ENCODE measurements around the gene LCNL1.
"Not testable (repeated sequence)": the region's sequence is repeated elsewhere in the genome, so short reads cannot be mapped to it uniquely, and the experiment has no call there.

LCNL1 gene

GRCh38 chr9:137025517-137025966 is 42.7 kb downstream of the LCNL1 start:
- DNase-seq (ENCODE audit: low read depth in 2 of 2), result no peak

- DNase-seq (ENCODE audit: low read depth in 2 of 2), result no peak
Measured at GRCh38 chr9:137026384-137026783, 43.6 kb downstream of the LCNL1 start.

- no peak for DNase-seq (ENCODE audit: low read depth in 2 of 2)
Measured at GRCh38 chr9:137026828-137027227, 44.0 kb downstream of the LCNL1 start.

GRCh38 chr9:137027369-137028262 is 44.8 kb downstream of the LCNL1 start, which contains the start of gene ABCA2:
Gene ABCA2, minus strand, starts transcription at chr9:137028237. Its CDS starts 97 bp downstream, at chr9:137028140.
- no peak for DNase-seq (ENCODE audit: low read depth in 2 of 2)

GRCh38 chr9:137028263-137029057 is 45.7 kb downstream of the LCNL1 start:
- DNase-seq (ENCODE audit: low read depth in 2 of 2), result peak; percentile 32 to 53

GRCh38 chr9:137029058-137029936 is 46.5 kb downstream of the LCNL1 start:
- DNase-seq (ENCODE audit: low read depth in 2 of 2), result peak; percentile 51 to 76

- no peak for DNase-seq (ENCODE audit: low read depth in 2 of 2)
Measured at GRCh38 chr9:137030006-137030405, 47.2 kb downstream of the LCNL1 start.

GRCh38 chr9:137030538-137031527 is 48.0 kb downstream of the LCNL1 start:
- DNase-seq (ENCODE audit: low read depth in 2 of 2), result peak in 1 of 2 experiments; percentile 33

- DNase-seq (ENCODE audit: low read depth in 2 of 2), result peak in 1 of 2 experiments; percentile 25
Measured at GRCh38 chr9:137031904-137032640, 49.3 kb downstream of the LCNL1 start, which contains the start of gene FUT7. Gene FUT7, minus strand, starts transcription at chr9:137032088. Its CDS starts 97 bp downstream, at chr9:137031991.

GRCh38 chr9:137032858-137033257 is 50.1 kb downstream of the LCNL1 start:
- no peak for DNase-seq (ENCODE audit: low read depth in 2 of 2)

GRCh38 chr9:137033481-137033880 is 50.7 kb downstream of the LCNL1 start:
- not testable (repeated sequence) for DNase-seq (ENCODE audit: low read depth in 2 of 2)

- DNase-seq (ENCODE audit: low read depth in 2 of 2), result no peak
Measured at GRCh38 chr9:137034039-137034708, 51.4 kb downstream of the LCNL1 start.

GRCh38 chr9:137034709-137035506 is 52.1 kb downstream of the LCNL1 start:
- DNase-seq (ENCODE audit: low read depth in 2 of 2), result peak; percentile 66 to 86

All from stimulated activated CD4-positive, alpha-beta T cell treated with anti-CD3 and anti-CD28 coated beads, Interleukin-12 subunit alpha, Interleukin-12 subunit beta, amount 100 ng/mL, for 24 hours (primary cell).